Ovary (tissue), 3 donors: ENCODE results near the gene DENND5B.

Source experiments
- EP300 ChIP-seq: sonication (generic); formaldehyde crosslinking; IDR thresholded peaks from one replicate; pipeline ENCODE4 v1.6.1; 2017; ENCODE audit warnings: antibody characterized with exemption
- POLR2A ChIP-seq: fragments of 450-650 bp; IDR thresholded peaks from one replicate; pipeline ENCODE4 v1.6.1; 2017; ENCODE audit warnings: antibody characterized with exemption, mild to moderate bottlenecking, moderate library complexity
- TF ChIP-seq, protein P1 (sequence below), 3 donors: fragments of 450-650 bp in 2 of 3; fragments of 200-600 bp in 1 of 3; IDR thresholded peaks; one replicate each; pipeline versions ENCODE4 v1.5.1 to v1.8.0; 2016 to 2022; ENCODE audit warnings: antibody characterized with exemption in 3 of 3, mild to moderate bottlenecking in 1 of 3
- donor health status: DM: no; HTN: no; CAD: no.

DNA sequence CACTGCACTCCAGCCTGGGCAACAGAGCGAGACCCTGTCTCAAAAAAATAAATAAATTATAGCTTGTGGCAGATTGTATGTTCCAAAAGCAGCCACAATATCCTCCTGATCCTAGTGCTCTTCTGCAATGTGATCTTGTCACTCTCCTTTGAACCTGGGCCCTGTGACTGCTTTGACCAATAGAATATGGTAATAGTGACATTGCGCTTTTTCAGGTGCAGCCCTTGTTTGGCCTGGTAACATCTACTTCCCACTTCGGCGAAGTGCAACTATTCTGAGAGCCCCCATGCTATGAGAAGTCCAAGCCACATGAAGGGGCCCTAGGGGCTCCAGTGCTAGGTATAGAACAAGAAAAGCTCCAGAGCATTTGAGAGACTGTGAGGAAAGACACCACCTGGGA, 31.1 kb upstream of the DENND5B start:
- TF ChIP-seq, protein P1, sequence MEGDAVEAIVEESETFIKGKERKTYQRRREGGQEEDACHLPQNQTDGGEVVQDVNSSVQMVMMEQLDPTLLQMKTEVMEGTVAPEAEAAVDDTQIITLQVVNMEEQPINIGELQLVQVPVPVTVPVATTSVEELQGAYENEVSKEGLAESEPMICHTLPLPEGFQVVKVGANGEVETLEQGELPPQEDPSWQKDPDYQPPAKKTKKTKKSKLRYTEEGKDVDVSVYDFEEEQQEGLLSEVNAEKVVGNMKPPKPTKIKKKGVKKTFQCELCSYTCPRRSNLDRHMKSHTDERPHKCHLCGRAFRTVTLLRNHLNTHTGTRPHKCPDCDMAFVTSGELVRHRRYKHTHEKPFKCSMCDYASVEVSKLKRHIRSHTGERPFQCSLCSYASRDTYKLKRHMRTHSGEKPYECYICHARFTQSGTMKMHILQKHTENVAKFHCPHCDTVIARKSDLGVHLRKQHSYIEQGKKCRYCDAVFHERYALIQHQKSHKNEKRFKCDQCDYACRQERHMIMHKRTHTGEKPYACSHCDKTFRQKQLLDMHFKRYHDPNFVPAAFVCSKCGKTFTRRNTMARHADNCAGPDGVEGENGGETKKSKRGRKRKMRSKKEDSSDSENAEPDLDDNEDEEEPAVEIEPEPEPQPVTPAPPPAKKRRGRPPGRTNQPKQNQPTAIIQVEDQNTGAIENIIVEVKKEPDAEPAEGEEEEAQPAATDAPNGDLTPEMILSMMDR (IDR thresholded peaks at IDR 0.05) = no peak
- TF ChIP-seq POLR2A (no peak), EP300 (no peak)
